ENCODE measurements around the gene BABAM2. TPM values are rescaled to one million over a fixed set of nuclear protein-coding genes. Genes with fewer than 3 reads are reported as not detected.

Gene BABAM2
- polyA plus RNA-seq, 3 donors: 33.2 to 52.8 (median 49.3) TPM

- Histone ChIP-seq H3K4me3 (replicated peaks in 1 of 3; ENCODE audit: low read depth in 2 of 3, low read length in 3 of 3) (no peak overlapping the region), H3K9me3 (replicated peaks in 1 of 2; ENCODE audit: control insufficient read depth in 1 of 2, insufficient read depth in 1 of 2, low read length in 2 of 2) (no peaks in the 10 kb centered on the region), H4K20me1 (ENCODE audit: insufficient read depth, low read length) (no peaks in the 10 kb centered on the region), H3K27ac (ENCODE audit: low read depth in 1 of 2, low read length in 2 of 2) (no peak overlapping the region), H3K36me3 (replicated peaks in 1 of 2; ENCODE audit: control insufficient read depth in 1 of 2, insufficient read depth in 2 of 2, low read length in 2 of 2) (peaks cover 0 to 4% of the 10 kb centered on the region in 2 donors), H3K79me2 (ENCODE audit: insufficient read depth, low read length) (no peaks in the 10 kb centered on the region), H3K9ac (ENCODE audit: insufficient read depth, low read length, poor library complexity, severe bottlenecking) (no peak overlapping the region), H3K4me1 (ENCODE audit: control insufficient read depth in 1 of 2, insufficient read depth in 2 of 2, low read length in 2 of 2) (peaks cover 14 to 25% of the 10 kb centered on the region in 2 donors), H3K27me3 (ENCODE audit: control insufficient read depth in 2 of 2, insufficient read depth in 2 of 2, low read length in 2 of 2) (no peaks in the 10 kb centered on the region), H2AFZ (ENCODE audit: insufficient read depth, low read depth, low read length, poor library complexity, severe bottlenecking) (no peak overlapping the region), H3K4me2 (replicated peaks; ENCODE audit: extremely low read depth, low read length, poor library complexity, severe bottlenecking) (no peak overlapping the region)
- 88% methylated on average over 1 of the region's 2 CpGs for WGBS (ENCODE audit: insufficient coverage)
- no peak overlapping the region for H3K4me3 Mint-ChIP-seq
- H3K27ac Mint-ChIP-seq: no peak overlapping the region
- TF ChIP-seq, protein P1, sequence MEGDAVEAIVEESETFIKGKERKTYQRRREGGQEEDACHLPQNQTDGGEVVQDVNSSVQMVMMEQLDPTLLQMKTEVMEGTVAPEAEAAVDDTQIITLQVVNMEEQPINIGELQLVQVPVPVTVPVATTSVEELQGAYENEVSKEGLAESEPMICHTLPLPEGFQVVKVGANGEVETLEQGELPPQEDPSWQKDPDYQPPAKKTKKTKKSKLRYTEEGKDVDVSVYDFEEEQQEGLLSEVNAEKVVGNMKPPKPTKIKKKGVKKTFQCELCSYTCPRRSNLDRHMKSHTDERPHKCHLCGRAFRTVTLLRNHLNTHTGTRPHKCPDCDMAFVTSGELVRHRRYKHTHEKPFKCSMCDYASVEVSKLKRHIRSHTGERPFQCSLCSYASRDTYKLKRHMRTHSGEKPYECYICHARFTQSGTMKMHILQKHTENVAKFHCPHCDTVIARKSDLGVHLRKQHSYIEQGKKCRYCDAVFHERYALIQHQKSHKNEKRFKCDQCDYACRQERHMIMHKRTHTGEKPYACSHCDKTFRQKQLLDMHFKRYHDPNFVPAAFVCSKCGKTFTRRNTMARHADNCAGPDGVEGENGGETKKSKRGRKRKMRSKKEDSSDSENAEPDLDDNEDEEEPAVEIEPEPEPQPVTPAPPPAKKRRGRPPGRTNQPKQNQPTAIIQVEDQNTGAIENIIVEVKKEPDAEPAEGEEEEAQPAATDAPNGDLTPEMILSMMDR (IDR thresholded peaks at IDR 0.05): no peak
- no peak for DNase-seq
- intact Hi-C loops (cut with micrococcal nuclease): no loop called here
- H3K9me3 Mint-ChIP-seq: no peaks in the 10 kb centered on the region
- H3K4me1 Mint-ChIP-seq: peaks cover 20% of the 10 kb centered on the region
- peaks cover 22 to 24% of the 10 kb centered on the region in 2 donors for H3K36me3 Mint-ChIP-seq
- peaks cover 0 to 3% (median 0%) of the 10 kb centered on the region in 3 donors for H3K27me3 Mint-ChIP-seq (ENCODE audit: low read depth in 3 of 3)
Measured at GRCh38 chr2:28137221-28137620, 246.7 kb downstream of the BABAM2 start.

DNA sequence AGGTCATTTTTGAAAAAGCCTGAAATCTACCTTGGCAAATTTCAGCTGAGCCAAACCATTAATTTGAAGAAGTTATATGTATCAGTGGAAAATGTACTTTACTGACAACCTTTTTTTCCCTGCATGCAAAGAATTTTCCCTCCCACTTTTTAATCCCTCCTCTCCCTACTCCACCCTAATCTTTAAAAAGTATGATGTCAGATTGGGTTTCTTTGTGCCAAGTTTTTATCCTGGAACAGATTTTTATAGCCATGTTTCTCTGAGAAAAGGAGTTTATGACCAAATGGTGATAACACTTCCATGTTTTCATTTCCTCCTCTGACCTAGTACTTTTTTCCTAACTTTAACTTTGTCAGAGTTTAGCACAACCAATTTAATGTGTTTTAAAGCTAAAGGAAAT, 251.9 kb downstream of the BABAM2 start:
- Histone ChIP-seq H2AFZ (ENCODE audit: insufficient read depth, low read depth, low read length, poor library complexity, severe bottlenecking) (no peak overlapping the region), H3K4me1 (ENCODE audit: control insufficient read depth in 1 of 2, insufficient read depth in 2 of 2, low read length in 2 of 2) (no peaks in the 10 kb centered on the region), H3K79me2 (ENCODE audit: insufficient read depth, low read length) (no peaks in the 10 kb centered on the region), H3K4me3 (replicated peaks in 1 of 3; ENCODE audit: low read depth in 2 of 3, low read length in 3 of 3) (no peak overlapping the region), H3K27ac (ENCODE audit: low read depth in 1 of 2, low read length in 2 of 2) (no peak overlapping the region), H3K9ac (ENCODE audit: insufficient read depth, low read length, poor library complexity, severe bottlenecking) (no peak overlapping the region), H3K27me3 (ENCODE audit: control insufficient read depth in 2 of 2, insufficient read depth in 2 of 2, low read length in 2 of 2) (no peaks in the 10 kb centered on the region), H3K36me3 (replicated peaks in 1 of 2; ENCODE audit: control insufficient read depth in 1 of 2, insufficient read depth in 2 of 2, low read length in 2 of 2) (peaks cover 0 to 4% of the 10 kb centered on the region in 2 donors), H3K9me3 (replicated peaks in 1 of 2; ENCODE audit: control insufficient read depth in 1 of 2, insufficient read depth in 1 of 2, low read length in 2 of 2) (no peaks in the 10 kb centered on the region), H4K20me1 (ENCODE audit: insufficient read depth, low read length) (no peaks in the 10 kb centered on the region), H3K4me2 (replicated peaks; ENCODE audit: extremely low read depth, low read length, poor library complexity, severe bottlenecking) (no peak overlapping the region)
- intact Hi-C loops (cut with micrococcal nuclease): no loop called here
- Mint-ChIP-seq H3K4me1 (peaks cover 10% of the 10 kb centered on the region), H3K36me3 (peaks cover 12 to 20% of the 10 kb centered on the region in 2 donors), H3K27ac (no peak overlapping the region), H3K9me3 (peaks cover 0 to 5% (median 0%) of the 10 kb centered on the region in 7 donors), H3K27me3 (ENCODE audit: low read depth in 3 of 3) (peaks cover 0 to 1% (median 0%) of the 10 kb centered on the region in 3 donors), H3K4me3 (no peak overlapping the region)
- TF ChIP-seq, protein P1 (IDR thresholded peaks at IDR 0.05): no peak
- DNase-seq: no peak
